ENCODE measurements around the gene SCN4B.
"Not testable (repeated sequence)": the region's sequence is repeated elsewhere in the genome, so short reads cannot be mapped to it uniquely, and the experiment has no call there.

SCN4B gene

DNA sequence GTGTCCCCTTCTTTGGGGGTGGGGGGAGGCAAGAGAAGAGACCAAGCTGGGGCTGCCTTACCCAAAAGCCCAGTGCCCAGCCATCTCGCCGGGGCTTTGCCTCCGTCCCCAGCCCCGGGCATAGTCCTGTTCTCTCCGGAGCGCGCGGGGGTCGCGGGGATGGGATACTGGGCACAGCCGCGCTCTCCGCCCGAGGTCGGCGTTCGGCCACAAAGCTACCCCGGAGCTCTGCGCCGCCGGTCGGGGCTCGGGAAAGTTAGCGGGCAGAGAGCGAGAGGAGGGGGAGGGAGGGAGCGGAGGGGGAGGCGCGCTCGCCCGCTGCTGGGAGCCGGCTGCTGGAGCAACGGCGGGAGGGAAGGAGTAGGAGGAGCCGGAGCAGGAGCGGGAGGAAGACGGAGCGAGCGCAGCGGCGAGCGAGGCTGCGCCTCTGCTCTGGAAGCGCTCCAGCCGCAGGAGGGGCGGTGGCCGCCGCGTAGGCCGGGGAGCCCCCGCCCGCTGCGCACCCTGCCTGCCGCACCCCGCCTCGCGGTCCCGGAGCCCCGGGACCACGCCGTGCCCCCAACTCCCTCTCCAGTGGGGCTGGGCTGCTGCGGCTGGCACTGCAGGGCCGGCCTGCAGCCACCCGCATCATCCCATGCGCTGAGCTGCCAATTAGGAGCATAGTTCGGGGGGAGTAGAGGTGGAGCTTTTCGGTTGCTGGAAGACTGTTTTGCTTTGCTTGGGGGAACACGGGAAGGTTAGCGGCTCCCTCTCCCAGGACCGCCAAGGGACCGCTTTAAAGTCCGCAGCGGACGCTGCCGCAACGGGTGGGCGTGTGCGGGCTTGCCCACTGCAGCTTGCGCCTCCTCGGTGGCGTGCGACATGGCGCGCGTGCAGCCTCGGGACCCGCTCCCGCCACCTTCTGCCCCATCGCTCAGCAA is at the start of gene SCN4B:
TSS of gene SCN4B (minus strand) at position 272 of the 920 bp plus-strand sequence. CDS start at position 122, 150 bp downstream.
- in situ Hi-C loops (cut with MboI; ENCODE audit: low sequenced_read_pairs): no loop called here

DNA sequence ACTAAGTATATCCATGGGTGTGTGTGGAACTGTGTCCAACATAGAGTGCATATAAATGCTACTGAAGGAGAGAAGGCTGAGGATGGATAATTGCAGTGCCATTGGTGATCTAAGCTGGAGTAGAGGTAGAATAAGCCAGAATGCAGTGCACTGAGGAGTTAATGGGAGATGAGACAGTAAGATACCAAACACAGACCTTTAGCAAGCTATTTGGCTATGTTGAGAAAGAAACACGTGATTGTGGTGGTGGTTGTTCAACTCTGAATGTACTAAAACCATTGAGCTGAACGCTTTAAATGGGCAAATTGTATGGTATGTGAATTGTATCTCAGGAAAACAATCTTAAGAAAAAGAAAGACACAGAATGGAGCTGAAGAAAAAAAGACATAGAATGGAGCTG is 49.3 kb upstream of the SCN4B start:
- in situ Hi-C loops (cut with MboI; ENCODE audit: low sequenced_read_pairs): no loop called here

- in situ Hi-C loops (cut with MboI; ENCODE audit: low sequenced_read_pairs): no loop called here
Measured at GRCh38 chr11:118200901-118201680, 48.5 kb upstream of the SCN4B start.

DNA sequence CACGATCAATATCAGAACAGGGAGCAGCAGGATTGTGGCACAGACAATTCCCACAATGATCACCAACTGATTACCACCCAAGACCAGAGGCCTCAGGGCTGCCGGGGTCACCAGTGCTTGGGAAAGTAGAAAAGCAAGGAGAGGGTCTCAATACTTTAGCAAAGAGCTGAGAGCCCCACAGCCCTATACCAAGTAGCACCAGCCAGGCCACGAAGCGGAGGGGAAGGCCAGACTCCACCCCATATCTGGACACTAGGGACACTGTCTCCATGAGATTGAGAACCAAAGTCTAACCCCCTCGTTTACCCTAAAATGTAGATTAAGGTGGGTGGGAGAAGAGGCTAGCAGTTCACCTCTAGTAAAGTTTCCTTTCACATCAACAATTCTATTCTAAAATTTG is 47.9 kb upstream of the SCN4B start:
- in situ Hi-C loops (cut with MboI; ENCODE audit: low sequenced_read_pairs): no loop called here

- in situ Hi-C loops (cut with MboI; ENCODE audit: low sequenced_read_pairs): loop anchor here (5.0 to 10.0 kb wide), 2 partner anchors 78 to 156 kb away; partner anchors contain the start of gene UBE4A
Measured at GRCh38 chr11:118199135-118199534, 46.5 kb upstream of the SCN4B start.

DNA sequence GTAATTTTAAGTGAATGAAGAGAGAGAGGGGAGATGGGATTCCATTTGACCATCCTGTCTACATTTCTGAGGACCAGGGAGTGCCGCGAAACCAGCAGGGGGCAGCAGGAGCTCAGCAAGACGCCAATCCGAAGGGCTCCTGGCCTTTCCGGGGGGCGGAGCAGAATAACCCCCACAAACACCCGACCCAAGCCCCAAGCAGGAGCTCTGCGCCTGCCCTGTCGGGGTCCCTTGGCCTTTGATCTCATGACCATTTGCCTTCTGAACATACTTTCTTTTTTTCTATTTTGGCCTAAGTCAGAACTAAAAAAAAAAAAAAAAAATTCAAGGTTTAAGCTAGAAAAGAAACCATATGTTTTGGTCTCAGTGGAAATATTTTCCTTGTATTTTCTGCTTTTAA is 45.7 kb upstream of the SCN4B start:
- in situ Hi-C loops (cut with MboI; ENCODE audit: low sequenced_read_pairs): loop anchor here (5.0 to 10.0 kb wide), 2 partner anchors 79 to 156 kb away; partner anchors contain the start of gene UBE4A

DNA sequence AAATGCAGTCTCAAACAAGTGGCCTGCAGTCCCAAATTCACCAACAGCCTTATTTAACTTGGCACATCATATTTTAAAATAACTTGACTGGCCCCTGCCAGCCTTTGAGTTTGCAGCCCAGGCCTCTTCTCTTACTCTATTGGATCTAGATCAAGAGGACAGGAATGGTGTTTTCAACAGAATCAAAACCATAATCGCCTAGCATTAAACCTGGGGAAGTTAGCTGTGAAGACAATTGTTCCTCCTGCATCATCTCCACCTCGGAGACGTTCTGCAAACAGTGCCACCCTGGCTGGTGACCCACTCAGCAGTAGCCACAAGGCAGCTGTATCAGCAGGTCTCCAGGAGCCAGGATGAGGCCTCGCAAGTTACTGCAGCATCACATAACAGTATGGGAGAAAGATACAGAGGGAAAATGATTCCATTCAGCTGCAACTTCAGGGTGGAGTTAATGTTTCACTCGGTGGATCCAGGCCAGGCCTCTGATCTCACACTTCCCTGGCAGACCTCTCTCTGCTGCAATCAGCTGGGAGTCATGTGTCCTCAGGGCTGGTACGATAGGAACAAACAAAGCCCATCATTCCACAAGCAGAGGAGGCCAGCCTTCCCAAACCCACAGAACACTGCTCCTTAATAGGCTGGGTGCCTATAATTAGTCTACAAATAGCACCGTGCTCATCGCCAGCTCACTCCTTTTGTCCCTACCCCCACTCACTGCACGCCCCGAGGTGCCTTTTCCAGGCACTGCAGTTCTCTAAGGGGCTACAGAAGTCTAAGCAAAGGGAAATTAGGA is 42.4 kb upstream of the SCN4B start:
- in situ Hi-C loops (cut with MboI; ENCODE audit: low sequenced_read_pairs): loop anchor here (5.0 to 10.0 kb wide), 2 partner anchors 82 to 160 kb away; partner anchors contain the start of gene UBE4A

DNA sequence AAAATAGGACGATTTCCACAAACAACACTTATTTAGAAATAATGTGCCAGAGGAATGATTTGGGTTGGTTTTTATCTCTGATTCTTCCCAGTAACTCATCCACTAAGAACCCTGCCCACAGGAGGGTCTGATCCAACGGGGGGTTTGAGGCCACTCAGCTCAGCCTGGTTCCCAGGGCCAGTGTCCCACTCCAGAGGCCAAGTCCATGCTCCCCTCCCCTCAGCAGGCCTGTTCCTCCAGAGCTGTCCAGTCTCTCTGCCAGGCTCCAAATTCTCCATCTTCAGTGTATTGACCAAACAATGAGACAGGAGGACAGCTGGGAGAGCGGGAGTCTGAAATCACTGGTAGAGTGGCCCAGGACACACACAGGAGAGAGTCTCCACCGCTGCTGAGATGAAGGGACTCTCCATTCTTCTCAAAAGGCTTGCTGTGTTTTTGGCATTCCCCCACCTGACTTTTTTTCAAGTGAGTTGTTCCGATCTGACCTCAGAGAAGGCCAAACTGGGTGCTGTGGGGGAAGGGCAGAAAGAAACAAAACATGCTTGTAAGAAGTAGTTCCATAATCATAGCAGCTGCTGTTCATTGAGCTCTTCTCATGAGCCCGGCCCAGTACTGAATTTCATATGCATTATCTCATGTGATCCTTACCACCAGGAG is 41.4 kb upstream of the SCN4B start:
- in situ Hi-C loops (cut with MboI; ENCODE audit: low sequenced_read_pairs): loop anchor here (10.0 kb wide), 1 partner anchor 161 kb away; the partner anchor contains the start of gene UBE4A

DNA sequence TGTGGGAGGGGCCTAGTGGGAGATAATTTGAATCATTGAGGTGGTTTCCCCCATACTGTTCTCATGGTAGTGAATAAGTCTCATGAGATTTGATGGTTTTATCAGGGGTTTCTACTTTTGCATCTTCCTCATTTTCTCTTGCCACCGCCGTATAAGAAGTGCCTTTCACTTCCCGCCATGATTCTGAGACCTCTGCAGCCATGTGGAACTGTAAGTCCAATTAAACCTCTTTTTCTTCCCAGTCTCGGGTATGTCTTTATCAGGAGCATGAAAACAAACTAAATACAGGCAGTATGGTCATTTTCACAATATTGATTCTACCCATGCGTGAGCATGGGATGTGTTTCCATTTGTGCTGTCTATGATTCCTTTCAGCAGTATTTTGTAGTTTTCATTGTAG is 40.2 kb upstream of the SCN4B start:
- in situ Hi-C loops (cut with MboI; ENCODE audit: low sequenced_read_pairs): loop anchor here (10.0 kb wide), 1 partner anchor 162 kb away; the partner anchor contains the start of gene UBE4A

DNA sequence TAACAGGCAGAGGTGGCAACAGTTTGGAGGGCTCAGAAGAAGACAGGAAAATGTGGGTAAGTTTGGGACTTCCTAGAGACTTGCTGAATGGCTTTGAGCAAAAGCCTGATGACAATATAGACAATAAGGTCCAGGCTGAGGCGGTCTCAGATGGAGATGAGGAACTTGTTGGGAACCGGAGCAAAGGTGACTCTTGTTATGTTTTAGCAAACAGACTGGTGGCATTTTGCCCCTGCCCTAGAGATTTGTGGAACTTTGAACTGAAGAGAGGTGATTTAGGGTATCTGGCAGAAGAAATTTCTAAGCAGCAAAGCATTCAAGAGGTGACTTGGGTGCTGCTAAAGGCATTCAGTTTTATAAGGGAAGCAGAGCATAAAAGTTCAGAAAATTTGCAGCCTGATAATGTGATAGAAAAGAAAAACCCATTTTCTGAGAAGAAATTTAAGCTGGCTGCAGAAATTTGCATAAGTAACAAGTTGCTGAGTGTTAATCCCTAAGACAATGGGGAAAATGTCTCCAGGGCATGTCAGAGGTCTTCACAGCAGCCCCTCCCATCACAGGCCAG is 38.4 kb upstream of the SCN4B start:
- in situ Hi-C loops (cut with MboI; ENCODE audit: low sequenced_read_pairs): loop anchor here (10.0 kb wide), 1 partner anchor 164 kb away; the partner anchor contains the start of gene UBE4A

DNA sequence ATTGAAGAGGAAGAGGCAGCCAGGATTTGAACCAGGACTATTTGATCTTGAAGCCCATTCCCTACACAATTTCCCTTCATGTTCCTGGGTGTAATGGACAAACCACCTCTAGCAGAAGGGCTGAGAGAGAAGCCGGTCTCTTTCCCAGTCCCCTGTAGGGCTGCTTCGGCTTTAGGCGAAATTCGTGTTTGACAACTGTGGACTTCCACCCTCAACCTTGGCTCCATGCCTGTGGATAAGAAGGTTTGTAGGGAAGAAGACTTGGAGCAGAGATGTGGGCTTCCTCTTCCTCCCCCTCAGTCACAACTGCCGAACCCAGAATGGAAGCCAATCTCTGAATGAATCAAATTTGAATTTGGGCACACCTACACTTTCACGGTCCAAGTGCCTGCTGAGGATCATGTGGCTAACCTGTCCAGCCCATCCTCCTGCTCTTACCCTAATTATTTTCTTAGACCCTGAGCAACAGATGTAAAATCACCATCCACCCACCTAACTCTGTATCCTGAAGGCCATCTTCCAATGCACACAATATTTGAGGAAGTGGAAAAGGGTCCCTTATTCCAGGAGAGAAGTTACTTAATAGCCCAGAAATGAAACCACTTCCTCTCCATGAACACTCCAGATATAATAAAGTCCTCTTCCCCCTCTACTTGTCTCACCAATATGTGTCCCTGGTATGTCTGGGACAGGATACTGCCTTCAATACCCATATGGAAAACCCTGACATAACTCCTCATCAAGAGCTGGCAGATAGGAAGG is 33.9 kb upstream of the SCN4B start:
- in situ Hi-C loops (cut with MboI; ENCODE audit: low sequenced_read_pairs): no loop called here

GRCh38 chr11:118184784-118185579 is 32.4 kb upstream of the SCN4B start:
- in situ Hi-C loops (cut with MboI; ENCODE audit: low sequenced_read_pairs): no loop called here

GRCh38 chr11:118183691-118184090 is 31.1 kb upstream of the SCN4B start:
- in situ Hi-C loops (cut with MboI; ENCODE audit: low sequenced_read_pairs): not testable (repeated sequence)

GRCh38 chr11:118180300-118180703 is 27.7 kb upstream of the SCN4B start:
- in situ Hi-C loops (cut with MboI; ENCODE audit: low sequenced_read_pairs): no loop called here

DNA sequence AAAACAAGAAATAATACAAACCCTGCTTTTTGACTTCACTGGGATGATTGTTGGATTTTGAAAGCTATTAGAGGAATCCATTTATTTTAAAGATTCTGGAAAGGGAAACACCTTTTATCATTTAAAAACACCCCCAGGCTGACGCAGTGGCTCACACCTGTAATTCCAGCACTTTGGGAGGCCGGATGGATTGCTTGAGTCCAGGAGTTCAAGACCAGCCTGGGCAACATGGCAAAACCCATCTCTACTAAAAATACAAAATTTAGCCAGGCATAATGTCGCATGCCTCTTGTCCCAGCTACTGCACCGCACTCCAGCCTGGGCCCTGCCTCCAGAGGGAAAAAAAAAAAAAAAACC is 24.1 kb upstream of the SCN4B start:
- in situ Hi-C loops (cut with MboI; ENCODE audit: low sequenced_read_pairs): no loop called here

GRCh38 chr11:118175993-118176777 is 23.6 kb upstream of the SCN4B start, which contains the start of gene SCN2B:
Gene SCN2B, minus strand, starts transcription at chr11:118176639. Its CDS starts 208 bp downstream, at chr11:118176431.
- in situ Hi-C loops (cut with MboI; ENCODE audit: low sequenced_read_pairs): no loop called here

Measured in HL-60/S4 treated with phorbol 12-myristate 13-acetate at 8.2 ng/mL for 4 days and 3 days (cell line).